HG03066 (cell line): Measurements from ENCODE around the gene KIF1A.

ENCODE experiments used
- ATAC-seq: cut with Tn5 transposase; IDR thresholded peaks from one replicate; pipeline ENCODE4 v1.9.1; 2021; ENCODE audit warnings: low read depth; ENCODE audit not compliant: unreplicated experiment

Gene KIF1A

GRCh38 chr2:240768216-240768615, 51.8 kb downstream of the KIF1A start:
- ATAC-seq: no peak

GRCh38 chr2:240767341-240767740, 52.7 kb downstream of the KIF1A start:
- ATAC-seq: no peak

GRCh38 chr2:240766072-240766471, 53.9 kb downstream of the KIF1A start:
- no peak for ATAC-seq

- no peak for ATAC-seq
Observed at GRCh38 chr2:240765007-240765406, 55.0 kb downstream of the KIF1A start.

- ATAC-seq: no peak
Observed at GRCh38 chr2:240764605-240765004, 55.4 kb downstream of the KIF1A start.

- ATAC-seq: no peak
Observed at GRCh38 chr2:240762971-240763370, 57.0 kb downstream of the KIF1A start.

GRCh38 chr2:240762249-240762648, 57.8 kb downstream of the KIF1A start:
- no peak for ATAC-seq

- ATAC-seq: no peak
Observed at GRCh38 chr2:240760576-240761246, 59.3 kb downstream of the KIF1A start.

- no peak for ATAC-seq
Observed at GRCh38 chr2:240760121-240760520, 59.9 kb downstream of the KIF1A start.

- no peak for ATAC-seq
Observed at GRCh38 chr2:240759459-240759858, 60.6 kb downstream of the KIF1A start.

- no peak for ATAC-seq
Observed at GRCh38 chr2:240757086-240757614, 62.9 kb downstream of the KIF1A start.

GRCh38 chr2:240752209-240752608, 67.8 kb downstream of the KIF1A start:
- no peak for ATAC-seq

- ATAC-seq: no peak
Observed at GRCh38 chr2:240750409-240750808, 69.6 kb downstream of the KIF1A start.

GRCh38 chr2:240749516-240749915, 70.5 kb downstream of the KIF1A start:
- no peak for ATAC-seq

GRCh38 chr2:240747256-240747655, 72.8 kb downstream of the KIF1A start:
- no peak for ATAC-seq

GRCh38 chr2:240746671-240747070, 73.3 kb downstream of the KIF1A start:
- no peak for ATAC-seq

GRCh38 chr2:240745962-240746361, 74.1 kb downstream of the KIF1A start:
- no peak for ATAC-seq

- no peak for ATAC-seq
Observed at GRCh38 chr2:240745456-240745855, 74.6 kb downstream of the KIF1A start.

- ATAC-seq: no peak
Observed at GRCh38 chr2:240742602-240743095, 77.4 kb downstream of the KIF1A start.

- no peak for ATAC-seq
Observed at GRCh38 chr2:240741091-240741490, 78.9 kb downstream of the KIF1A start.

GRCh38 chr2:240739797-240740196, 80.2 kb downstream of the KIF1A start:
- ATAC-seq: no peak

- no peak for ATAC-seq
Observed at GRCh38 chr2:240737958-240738357, 82.1 kb downstream of the KIF1A start.
